Activated effector memory CD4-positive, alpha-beta T cell treated with Interleukin-2 at 50 U/mL for 16 hours (primary cell): ENCODE measurements around the gene DNAJC2.
"Not testable (repeated sequence)": the region's sequence is repeated elsewhere in the genome, so short reads cannot be mapped to it uniquely, and the experiment has no call there.

ENCODE experiments used
- DNase-seq: peaks from one replicate; pipeline ENCODE4 v3.0.0-alpha.2; 2020

The DNAJC2 gene

GRCh38 chr7:103341466-103341865, 3.1 kb downstream of the DNAJC2 start:
- DNase-seq, result no peak

- no peak for DNase-seq
Observed at GRCh38 chr7:103338864-103339263, 5.7 kb downstream of the DNAJC2 start.

- DNase-seq, result no peak
Observed at GRCh38 chr7:103336761-103337160, 7.8 kb downstream of the DNAJC2 start.

GRCh38 chr7:103325744-103326143, 18.8 kb downstream of the DNAJC2 start:
- no peak for DNase-seq

- no peak for DNase-seq
Observed at GRCh38 chr7:103317009-103317408, 27.6 kb downstream of the DNAJC2 start.

- no peak for DNase-seq
Observed at GRCh38 chr7:103316380-103316941, 28.1 kb downstream of the DNAJC2 start.

- no peak for DNase-seq
Observed at GRCh38 chr7:103314852-103315251, 29.7 kb downstream of the DNAJC2 start.

- no peak for DNase-seq
Observed at GRCh38 chr7:103307503-103308231, 36.9 kb downstream of the DNAJC2 start.

- no peak for DNase-seq
Observed at GRCh38 chr7:103301441-103301840, 43.1 kb downstream of the DNAJC2 start.

GRCh38 chr7:103299660-103300059, 44.9 kb downstream of the DNAJC2 start:
- DNase-seq, result no peak

GRCh38 chr7:103297837-103298179, 46.8 kb downstream of the DNAJC2 start:
- DNase-seq, result no peak

GRCh38 chr7:103296901-103297836, 47.4 kb downstream of the DNAJC2 start, which contains the start of gene PMPCB:
PMPCB (plus strand) TSS chr7:103297435; CDS start chr7:103297460, 25 bp downstream.
- peak; percentile 93 for DNase-seq

- no peak for DNase-seq
Observed at GRCh38 chr7:103293526-103293925, 51.0 kb downstream of the DNAJC2 start.

- DNase-seq, result no peak
Observed at GRCh38 chr7:103292122-103292521, 52.4 kb downstream of the DNAJC2 start.

- not testable (repeated sequence) for DNase-seq
Observed at GRCh38 chr7:103282802-103283427, 61.7 kb downstream of the DNAJC2 start.

- DNase-seq, result not testable (repeated sequence)
Observed at GRCh38 chr7:103280803-103281155, 63.8 kb downstream of the DNAJC2 start.

GRCh38 chr7:103279963-103280802, 64.4 kb downstream of the DNAJC2 start:
- DNase-seq, result peak; percentile 86

GRCh38 chr7:103279636-103279962, 65.0 kb downstream of the DNAJC2 start:
- DNase-seq, result not testable (repeated sequence)

- DNase-seq, result not testable (repeated sequence)
Observed at GRCh38 chr7:103278195-103278594, 66.4 kb downstream of the DNAJC2 start.

GRCh38 chr7:103274867-103275266, 69.7 kb downstream of the DNAJC2 start:
- DNase-seq, result not testable (repeated sequence)

- not testable (repeated sequence) for DNase-seq
Observed at GRCh38 chr7:103273374-103273773, 71.2 kb downstream of the DNAJC2 start.

GRCh38 chr7:103266229-103266628, 78.3 kb downstream of the DNAJC2 start:
- not testable (repeated sequence) for DNase-seq
